ACC112 (cell line): Measurements from ENCODE around the gene SSNA1.

Experiments used
- H2AFZ ChIP-seq: fragments of 200-600 bp; sonication (generic); one replicate; pipeline ENCODE4 v1.6.0; 2017; ENCODE audit warnings: antibody characterized with exemption, low read length; ENCODE audit not compliant: unreplicated experiment
- H3K27ac ChIP-seq: fragments of 200-600 bp; sonication (generic); 2 replicates; pipeline ENCODE4 v1.5.1; 2014; ENCODE audit warnings: low read depth, mild to moderate bottlenecking, antibody characterized with exemption, low read length, moderate library complexity
- H3K27me3 ChIP-seq: fragments of 200-600 bp; sonication (generic); 2 replicates; pipeline ENCODE4 v1.6.1; 2014; ENCODE audit warnings: mild to moderate bottlenecking, antibody characterized with exemption, low read length, moderate library complexity, mixed read lengths; ENCODE audit not compliant: insufficient read depth
- H3K36me3 ChIP-seq: fragments of 200-600 bp; sonication (generic); 2 replicates; pipeline ENCODE4 v1.6.1; 2016; ENCODE audit warnings: mild to moderate bottlenecking, antibody characterized with exemption, low read length, moderate library complexity, mixed read lengths; ENCODE audit not compliant: insufficient read depth
- H3K4me1 ChIP-seq: fragments of 200-600 bp; sonication (generic); one replicate; pipeline ENCODE4 v1.6.1; 2016; ENCODE audit warnings: low read length, mixed read lengths; ENCODE audit not compliant: insufficient read depth, unreplicated experiment, control insufficient read depth
- H3K4me3 ChIP-seq: fragments of 200-600 bp; sonication (generic); 2 replicates; pipeline ENCODE4 v1.5.1; 2014; ENCODE audit warnings: mild to moderate bottlenecking, low read depth, low read length
- H3K79me2 ChIP-seq: fragments of 200-600 bp; sonication (generic); one replicate; pipeline ENCODE4 v1.6.0; 2016; ENCODE audit warnings: low read length; ENCODE audit not compliant: control insufficient read depth, unreplicated experiment, insufficient read depth

SSNA1 gene

GRCh38 chr9:137171149-137171900 is 17.2 kb upstream of the SSNA1 start:
- H3K27ac ChIP-seq = no peak overlapping the region
- H3K4me1 ChIP-seq = peaks cover 3% of the 10 kb centered on the region
- H3K36me3 ChIP-seq = no peaks in the 10 kb centered on the region
- no peak overlapping the region for H3K4me3 ChIP-seq
- H2AFZ ChIP-seq = no peak overlapping the region
- H3K79me2 ChIP-seq = no peaks in the 10 kb centered on the region
- H3K27me3 ChIP-seq = peaks cover 45% of the 10 kb centered on the region

GRCh38 chr9:137172901-137173795 is 15.3 kb upstream of the SSNA1 start:
- Histone ChIP-seq H2AFZ (no peak overlapping the region), H3K79me2 (no peaks in the 10 kb centered on the region), H3K27ac (no peak overlapping the region), H3K36me3 (no peaks in the 10 kb centered on the region), H3K4me1 (peaks cover 5% of the 10 kb centered on the region), H3K27me3 (peaks cover 27% of the 10 kb centered on the region; the same call in 1 of the 2 replicates), H3K4me3 (no peak overlapping the region)

- Histone ChIP-seq H3K27ac (no peak overlapping the region), H3K4me3 (no peak overlapping the region), H2AFZ (no peak overlapping the region), H3K36me3 (no peaks in the 10 kb centered on the region), H3K27me3 (peaks cover 20% of the 10 kb centered on the region; the same call in 1 of the 2 replicates), H3K4me1 (peaks cover 11% of the 10 kb centered on the region), H3K79me2 (no peaks in the 10 kb centered on the region)
Observed at GRCh38 chr9:137173796-137174664, 14.4 kb upstream of the SSNA1 start.

- H3K27me3 ChIP-seq = peaks cover 12% of the 10 kb centered on the region; the same call in 1 of the 2 replicates
- H3K4me3 ChIP-seq = no peak overlapping the region
- H3K27ac ChIP-seq = no peak overlapping the region
- H3K36me3 ChIP-seq = no peaks in the 10 kb centered on the region
- no peak overlapping the region for H2AFZ ChIP-seq
- H3K79me2 ChIP-seq = no peaks in the 10 kb centered on the region
- H3K4me1 ChIP-seq = peaks cover 10% of the 10 kb centered on the region
Observed at GRCh38 chr9:137174722-137175293, 13.7 kb upstream of the SSNA1 start.

DNA sequence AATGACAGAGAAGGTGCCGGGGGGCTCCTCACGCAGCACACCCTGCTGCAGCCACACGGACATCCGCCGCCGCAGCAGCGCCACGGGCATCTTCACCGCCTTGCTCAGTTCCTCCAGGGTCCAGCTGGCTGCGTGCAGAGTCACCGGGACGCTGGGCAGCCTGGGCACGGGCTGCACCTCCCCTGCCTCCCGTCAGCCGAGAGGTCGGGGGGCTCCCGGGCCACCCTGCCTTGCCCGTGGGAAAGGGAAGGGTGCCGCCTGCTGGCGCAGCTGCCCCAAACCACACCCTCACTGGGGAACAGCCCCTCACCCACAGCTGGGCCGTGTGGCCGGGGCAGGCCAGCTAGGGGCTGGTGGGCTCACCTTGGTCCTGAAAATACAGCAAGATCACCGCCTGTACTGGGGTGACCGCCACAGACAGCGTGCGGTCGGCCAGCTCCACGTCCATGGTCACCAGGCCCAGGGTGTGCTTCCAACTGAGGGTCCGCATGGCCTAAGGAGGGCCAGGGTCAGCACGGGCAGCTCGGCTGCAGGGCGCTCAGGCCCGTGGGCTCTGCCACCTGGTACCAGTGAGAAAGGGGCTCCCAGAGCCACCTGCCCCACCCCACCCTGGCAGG is 13.0 kb upstream of the SSNA1 start:
- Histone ChIP-seq H3K36me3 (no peaks in the 10 kb centered on the region), H2AFZ (no peak overlapping the region), H3K27me3 (peaks cover 5% of the 10 kb centered on the region; the same call in 1 of the 2 replicates), H3K4me3 (no peak overlapping the region), H3K79me2 (no peaks in the 10 kb centered on the region), H3K4me1 (peaks cover 10% of the 10 kb centered on the region), H3K27ac (no peak overlapping the region)

DNA sequence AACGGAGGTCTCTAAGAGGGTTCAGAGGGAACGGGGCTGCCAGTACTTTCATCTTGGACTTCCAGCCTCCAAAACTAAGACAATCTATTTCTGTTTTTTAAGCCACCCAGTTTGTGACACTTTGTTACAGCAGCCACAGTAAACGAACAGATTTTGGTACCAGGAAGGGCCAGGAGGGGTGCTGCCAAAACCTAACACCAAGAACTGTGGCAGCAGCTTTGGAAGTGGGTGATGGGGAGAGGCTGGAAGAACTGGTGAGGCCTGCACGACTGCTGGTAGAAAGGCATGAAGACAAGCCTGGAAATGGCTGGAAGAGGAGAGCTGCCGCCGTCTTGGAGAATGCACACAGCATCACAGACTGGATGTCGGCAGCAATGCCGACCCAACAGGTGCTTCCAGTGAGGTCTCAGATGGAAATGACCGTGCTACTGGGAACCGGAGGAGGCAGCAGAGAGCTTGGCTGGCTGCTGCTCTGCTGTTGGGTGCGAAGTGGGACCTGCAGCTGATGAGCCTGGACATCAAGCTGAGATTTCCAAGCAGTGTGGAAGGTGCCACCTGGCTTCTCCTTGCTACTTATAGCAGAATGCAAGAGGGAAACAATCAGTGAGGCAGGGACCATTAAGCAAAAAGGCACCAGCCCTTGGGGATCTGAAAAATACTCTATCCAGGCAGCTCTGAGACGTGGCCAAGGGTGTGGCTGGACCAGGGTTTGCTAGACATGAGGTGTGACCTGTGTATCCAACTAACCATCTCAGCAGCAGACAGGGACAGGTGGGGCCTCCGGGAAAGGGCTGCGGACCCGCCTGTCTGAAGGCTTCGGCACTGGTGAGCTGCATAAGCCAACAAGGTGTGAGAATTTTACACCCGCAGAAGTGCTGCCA is 11.9 kb upstream of the SSNA1 start:
- Histone ChIP-seq H3K4me1 (peaks cover 10% of the 10 kb centered on the region), H3K4me3 (no peak overlapping the region), H3K27ac (no peak overlapping the region), H3K79me2 (no peaks in the 10 kb centered on the region), H3K27me3 (no peaks in the 10 kb centered on the region), H2AFZ (no peak overlapping the region), H3K36me3 (no peaks in the 10 kb centered on the region)

- Histone ChIP-seq H3K36me3 (no peaks in the 10 kb centered on the region), H3K27me3 (no peaks in the 10 kb centered on the region), H3K79me2 (no peaks in the 10 kb centered on the region), H3K4me3 (no peak overlapping the region), H2AFZ (no peak overlapping the region), H3K27ac (no peak overlapping the region), H3K4me1 (peaks cover 10% of the 10 kb centered on the region)
Observed at GRCh38 chr9:137178201-137178938, 10.1 kb upstream of the SSNA1 start.

DNA sequence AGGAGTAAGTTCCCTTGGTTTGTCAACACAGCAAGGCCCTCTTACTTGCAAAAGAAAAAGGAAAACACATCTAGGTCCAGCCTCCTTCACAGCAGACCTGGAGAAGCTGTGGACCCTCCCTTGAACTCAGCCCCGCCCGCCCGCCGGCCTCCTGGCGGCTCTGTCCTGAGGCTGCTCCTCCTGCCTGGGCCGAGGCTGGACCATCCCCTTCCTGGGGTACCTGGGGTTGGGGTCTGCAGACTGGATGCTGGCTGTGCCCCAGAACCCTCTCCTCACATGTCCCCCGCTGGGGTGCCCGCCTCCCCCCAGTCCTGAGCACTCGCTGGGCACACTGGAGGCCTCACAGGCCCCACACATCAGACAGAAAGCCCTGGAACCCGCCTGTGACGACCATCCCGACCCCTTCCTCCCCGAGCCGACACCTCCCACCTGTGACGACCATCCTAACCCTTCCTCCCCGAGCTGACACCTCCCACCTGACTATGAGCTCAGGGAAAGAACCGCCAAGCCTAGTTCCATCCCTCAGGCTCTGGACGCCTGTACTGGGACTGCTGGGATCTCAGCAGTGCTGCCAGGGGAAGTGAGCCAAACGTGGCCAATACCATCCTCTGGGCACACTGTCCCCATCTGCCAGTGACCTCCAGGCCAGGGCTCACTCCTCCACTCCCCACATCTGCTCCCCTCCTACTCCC is 9.4 kb upstream of the SSNA1 start:
- H2AFZ ChIP-seq = no peak overlapping the region
- H3K27me3 ChIP-seq = no peaks in the 10 kb centered on the region
- H3K4me3 ChIP-seq = no peak overlapping the region
- H3K79me2 ChIP-seq = no peaks in the 10 kb centered on the region
- H3K4me1 ChIP-seq = peaks cover 10% of the 10 kb centered on the region
- H3K27ac ChIP-seq = no peak overlapping the region
- no peaks in the 10 kb centered on the region for H3K36me3 ChIP-seq
